GM12875 (cell line): ENCODE results near the gene PLLP.
"Not testable (repeated sequence)": the region's sequence is repeated elsewhere in the genome, so short reads cannot be mapped to it uniquely, and the experiment has no call there.

Experiments used
- H3K4me3 ChIP-seq: one replicate; pipeline ENCODE4 v1.5.1; 2011; ENCODE audit warnings: low read depth, low read length, control low read depth
- CTCF ChIP-seq: IDR thresholded peaks from 2 replicates; pipeline ENCODE4 v1.5.1; 2011; ENCODE audit warnings: low read depth, mild to moderate bottlenecking, control low read depth, inconsistent platforms, low read length, moderate library complexity, borderline replicate concordance; ENCODE audit not compliant: insufficient read depth

Gene PLLP

DNA sequence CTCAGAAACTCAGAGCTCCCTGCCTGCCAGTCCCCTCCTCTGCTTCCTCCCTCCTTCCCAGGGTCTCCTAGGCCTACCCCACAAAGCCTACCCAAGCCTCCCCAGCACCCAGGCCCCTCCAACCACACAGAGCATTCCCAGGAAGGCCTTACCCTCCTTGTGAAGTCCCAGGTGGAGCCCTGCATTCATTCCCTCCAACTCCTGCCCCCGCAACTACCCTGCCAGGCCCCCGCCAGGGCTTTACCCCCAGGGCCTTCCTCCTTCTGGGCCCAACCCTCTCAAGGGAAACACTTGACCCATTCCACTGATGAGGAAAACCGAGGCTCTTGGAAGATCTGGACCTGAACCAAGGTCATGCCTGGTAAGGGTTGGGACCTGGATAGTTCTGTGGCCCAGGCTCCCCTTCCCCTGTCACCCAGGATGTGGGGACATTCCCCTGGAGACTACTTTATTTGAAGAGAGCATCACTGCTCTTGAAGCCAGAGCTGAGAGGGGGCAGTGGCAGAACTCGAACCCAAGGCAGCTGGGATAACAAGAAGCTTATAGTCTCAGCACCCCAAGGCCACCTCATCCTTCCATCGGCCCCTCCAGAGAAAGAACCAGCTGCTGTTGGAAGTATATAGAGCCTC is 12.5 kb downstream of the PLLP start:
- H3K4me3 ChIP-seq = no peak overlapping the region
- no peak for TF ChIP-seq CTCF

- H3K4me3 ChIP-seq = no peak overlapping the region
- no peak for TF ChIP-seq CTCF
Measured at GRCh38 chr16:57271063-57271345, 13.5 kb downstream of the PLLP start.

DNA sequence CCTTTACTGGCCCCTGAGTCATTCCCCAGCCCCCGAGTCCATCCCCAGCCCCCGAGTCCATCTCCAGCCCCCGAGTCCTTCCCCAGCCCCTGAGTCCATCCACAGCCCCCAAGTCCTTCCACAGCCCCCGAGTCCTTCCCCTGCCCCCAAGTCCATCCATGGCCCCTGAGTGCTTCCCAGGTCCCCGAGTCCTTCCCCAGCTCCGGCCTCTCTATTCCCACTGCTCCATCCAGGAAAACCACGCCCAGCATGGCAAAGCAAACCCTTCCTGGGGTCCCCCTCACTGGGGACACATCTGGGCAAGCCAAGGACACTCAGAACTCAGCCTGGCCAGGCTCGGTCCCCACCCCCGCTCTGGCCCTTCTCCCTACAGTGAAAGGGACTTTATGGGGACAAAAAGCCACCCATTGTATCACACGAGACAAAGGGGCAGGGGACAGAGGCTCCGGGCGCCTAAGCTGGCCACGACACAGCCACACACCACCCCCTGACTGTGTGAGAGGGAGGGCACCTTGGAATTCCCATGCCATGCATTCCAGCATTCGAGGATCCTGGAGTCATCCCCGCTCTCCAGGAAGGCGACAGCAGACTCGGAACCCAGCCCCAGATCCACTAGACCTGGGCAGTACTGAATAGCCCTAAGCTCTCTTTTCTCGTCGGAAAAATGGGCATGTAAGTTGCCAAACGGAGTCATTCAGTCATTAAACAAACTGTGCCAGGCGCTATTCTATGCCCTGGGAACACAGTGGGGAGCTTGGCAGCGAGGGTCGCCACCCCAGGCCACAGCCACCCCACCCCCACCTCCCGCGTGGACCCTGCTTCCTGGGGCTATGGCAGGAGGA is 14.0 kb downstream of the PLLP start:
- no peak for TF ChIP-seq CTCF
- H3K4me3 ChIP-seq = no peak overlapping the region

- no peak overlapping the region for H3K4me3 ChIP-seq
- TF ChIP-seq CTCF = no peak
Measured at GRCh38 chr16:57268804-57269800, 15.4 kb downstream of the PLLP start.

DNA sequence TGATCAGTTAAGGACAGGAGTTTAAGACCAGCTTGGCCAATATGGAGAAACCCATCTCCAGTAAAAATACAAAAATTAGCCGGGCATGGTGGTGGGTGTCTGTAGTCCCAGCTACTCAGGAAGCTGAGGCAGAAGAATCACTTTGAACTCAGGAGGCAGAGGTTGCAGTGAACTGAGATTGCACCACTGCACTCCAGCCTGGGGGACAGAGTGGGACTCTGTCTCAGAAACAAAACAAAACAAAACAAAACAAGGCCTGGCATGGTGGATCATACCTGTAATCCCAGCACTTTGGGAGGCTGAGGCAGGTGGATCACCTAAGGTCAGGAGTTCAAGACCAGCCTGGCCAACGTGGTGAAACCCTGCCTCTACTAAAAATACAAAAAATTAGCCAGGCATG is 17.1 kb downstream of the PLLP start:
- H3K4me3 ChIP-seq = not testable (repeated sequence)

DNA sequence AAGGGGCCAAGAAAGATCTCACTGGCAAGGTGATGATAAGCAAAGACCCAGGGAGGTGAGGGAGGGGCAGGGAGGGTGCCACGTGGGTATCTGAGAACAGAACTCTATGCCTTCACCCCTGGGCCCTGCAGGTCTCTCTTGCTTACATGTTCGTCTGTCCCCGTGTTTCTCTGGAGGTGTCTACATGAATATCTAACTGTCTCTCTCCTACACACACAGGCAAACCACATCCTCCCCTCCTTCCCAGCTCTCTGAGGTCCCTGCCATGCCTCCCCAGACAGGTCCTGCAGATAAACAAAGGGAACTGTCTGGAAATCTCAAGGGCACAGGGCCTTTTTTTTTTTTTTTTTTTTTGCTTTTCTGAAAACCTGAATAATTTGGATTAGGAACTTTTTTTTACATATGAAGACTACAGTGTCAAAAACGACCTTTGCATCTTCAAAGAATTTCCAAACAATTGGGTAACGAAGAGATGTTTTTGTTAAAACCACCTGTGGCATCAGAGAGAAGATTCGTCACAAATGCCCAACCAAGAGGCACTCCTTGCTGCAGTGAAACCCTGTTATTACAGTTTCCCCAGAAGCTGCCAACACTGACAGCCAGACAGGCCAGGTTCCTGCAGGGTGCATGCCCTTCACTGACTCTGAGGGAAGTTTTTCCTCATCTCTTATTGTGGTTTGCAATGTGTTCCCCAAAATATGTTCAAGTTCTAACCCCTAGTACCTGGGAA is 17.8 kb downstream of the PLLP start:
- TF ChIP-seq CTCF = no peak
- H3K4me3 ChIP-seq = no peak overlapping the region
